UCSD-AML1 (cell line): ENCODE data around the gene DPP7.
"Not testable (repeated sequence)": the region's sequence is repeated elsewhere in the genome, so short reads cannot be mapped to it uniquely, and the experiment has no call there.

Experiments
- DNase-seq: peaks from one replicate; lab custom pipeline; 2025; ENCODE audit not compliant: unreplicated experiment; lab: John Stamatoyannopoulos, UW

Gene DPP7

GRCh38 chr9:137148242-137148641, 33.7 kb upstream of the DPP7 start:
- DNase-seq = no peak

GRCh38 chr9:137147793-137148160, 33.2 kb upstream of the DPP7 start:
- DNase-seq = no peak

- no peak for DNase-seq
Measured at GRCh38 chr9:137147091-137147792, 32.7 kb upstream of the DPP7 start.

GRCh38 chr9:137146527-137146918, 32.0 kb upstream of the DPP7 start:
- no peak for DNase-seq

- DNase-seq = no peak
Measured at GRCh38 chr9:137145731-137146526, 31.4 kb upstream of the DPP7 start.

- DNase-seq = no peak
Measured at GRCh38 chr9:137143459-137143858, 28.9 kb upstream of the DPP7 start.

GRCh38 chr9:137141976-137142936, 27.7 kb upstream of the DPP7 start:
- no peak for DNase-seq

GRCh38 chr9:137141050-137141810, 26.7 kb upstream of the DPP7 start:
- no peak for DNase-seq

GRCh38 chr9:137140151-137141012, 25.8 kb upstream of the DPP7 start:
- no peak for DNase-seq

GRCh38 chr9:137139468-137140150, 25.1 kb upstream of the DPP7 start:
- DNase-seq = no peak

GRCh38 chr9:137138722-137139467, 24.4 kb upstream of the DPP7 start, which contains the start of gene GRIN1:
GRIN1 (plus strand) TSS chr9:137139154; CDS start chr9:137139487, 333 bp downstream.
- peak; percentile 36 for DNase-seq

- no peak for DNase-seq
Measured at GRCh38 chr9:137138058-137138721, 23.7 kb upstream of the DPP7 start.

GRCh38 chr9:137136881-137137607, 22.5 kb upstream of the DPP7 start:
- no peak for DNase-seq

GRCh38 chr9:137136261-137136880, 21.8 kb upstream of the DPP7 start:
- DNase-seq = no peak

- not testable (repeated sequence) for DNase-seq
Measured at GRCh38 chr9:137135154-137135553, 20.6 kb upstream of the DPP7 start.

- DNase-seq = no peak
Measured at GRCh38 chr9:137134191-137134590, 19.7 kb upstream of the DPP7 start.
